ENCODE results near the gene MYO9A. TPM values are rescaled to one million over a fixed set of nuclear protein-coding genes. Genes with fewer than 3 reads are reported as not detected.

The MYO9A gene
- total RNA-seq, 1 donor from 2014 or later: 17.0 TPM

DNA sequence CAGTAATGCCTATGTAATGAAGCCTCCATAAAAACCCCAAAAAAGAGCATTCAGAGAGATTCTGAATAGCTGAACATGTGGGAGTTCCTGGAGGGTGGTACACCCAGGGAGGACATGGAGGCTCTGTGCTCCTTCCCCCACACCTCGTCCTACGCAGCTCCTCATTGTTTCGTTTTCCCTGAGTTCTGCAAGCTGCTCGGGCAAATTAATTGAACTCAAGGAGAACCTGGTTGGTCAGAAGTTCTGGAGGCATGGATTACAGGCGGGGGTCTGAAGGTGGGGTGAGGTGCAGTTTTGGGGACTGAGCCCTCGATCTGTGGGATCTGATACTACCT is 142.2 kb downstream of the MYO9A start:
- TF ChIP-seq, protein P1, sequence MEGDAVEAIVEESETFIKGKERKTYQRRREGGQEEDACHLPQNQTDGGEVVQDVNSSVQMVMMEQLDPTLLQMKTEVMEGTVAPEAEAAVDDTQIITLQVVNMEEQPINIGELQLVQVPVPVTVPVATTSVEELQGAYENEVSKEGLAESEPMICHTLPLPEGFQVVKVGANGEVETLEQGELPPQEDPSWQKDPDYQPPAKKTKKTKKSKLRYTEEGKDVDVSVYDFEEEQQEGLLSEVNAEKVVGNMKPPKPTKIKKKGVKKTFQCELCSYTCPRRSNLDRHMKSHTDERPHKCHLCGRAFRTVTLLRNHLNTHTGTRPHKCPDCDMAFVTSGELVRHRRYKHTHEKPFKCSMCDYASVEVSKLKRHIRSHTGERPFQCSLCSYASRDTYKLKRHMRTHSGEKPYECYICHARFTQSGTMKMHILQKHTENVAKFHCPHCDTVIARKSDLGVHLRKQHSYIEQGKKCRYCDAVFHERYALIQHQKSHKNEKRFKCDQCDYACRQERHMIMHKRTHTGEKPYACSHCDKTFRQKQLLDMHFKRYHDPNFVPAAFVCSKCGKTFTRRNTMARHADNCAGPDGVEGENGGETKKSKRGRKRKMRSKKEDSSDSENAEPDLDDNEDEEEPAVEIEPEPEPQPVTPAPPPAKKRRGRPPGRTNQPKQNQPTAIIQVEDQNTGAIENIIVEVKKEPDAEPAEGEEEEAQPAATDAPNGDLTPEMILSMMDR (IDR thresholded peaks at IDR 0.05; ENCODE audit: insufficient read depth, low read length, poor library complexity, severe bottlenecking): no peak
- Histone ChIP-seq H3K4me3 (ENCODE audit: low read depth, low read length) (no peak overlapping the region), H3K27me3 (ENCODE audit: control insufficient read depth, insufficient read depth, low read length) (no peaks in the 10 kb centered on the region), H3K36me3 (ENCODE audit: control insufficient read depth, insufficient read depth, low read length) (no peaks in the 10 kb centered on the region)
- no peak for DNase-seq (ENCODE audit: low read depth)

DNA sequence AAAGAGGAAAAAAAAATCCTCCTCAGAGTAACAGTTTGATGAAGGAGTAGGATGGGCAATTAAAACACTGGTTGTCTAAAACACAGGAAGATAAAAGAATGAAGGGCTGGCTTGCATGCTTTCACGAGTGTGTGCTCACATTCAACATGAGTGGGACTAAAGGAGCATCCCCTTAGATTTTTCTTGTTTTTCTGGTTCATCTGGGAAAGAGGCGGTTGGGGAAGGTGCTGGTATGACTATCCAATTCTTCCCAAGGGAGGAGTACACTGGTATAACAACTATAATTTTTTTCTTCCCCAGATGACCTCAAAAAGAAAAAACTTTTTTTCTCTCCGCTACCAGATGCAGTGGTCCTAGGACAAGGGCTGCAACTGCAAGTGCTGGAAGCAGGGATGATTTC is 143.7 kb downstream of the MYO9A start:
- no peak for DNase-seq (ENCODE audit: low read depth)
- TF ChIP-seq, protein P1 (IDR thresholded peaks at IDR 0.05; ENCODE audit: insufficient read depth, low read length, poor library complexity, severe bottlenecking): no peak
- Histone ChIP-seq H3K36me3 (ENCODE audit: control insufficient read depth, insufficient read depth, low read length) (no peaks in the 10 kb centered on the region), H3K27me3 (ENCODE audit: control insufficient read depth, insufficient read depth, low read length) (no peaks in the 10 kb centered on the region), H3K4me3 (ENCODE audit: low read depth, low read length) (no peak overlapping the region)

DNA sequence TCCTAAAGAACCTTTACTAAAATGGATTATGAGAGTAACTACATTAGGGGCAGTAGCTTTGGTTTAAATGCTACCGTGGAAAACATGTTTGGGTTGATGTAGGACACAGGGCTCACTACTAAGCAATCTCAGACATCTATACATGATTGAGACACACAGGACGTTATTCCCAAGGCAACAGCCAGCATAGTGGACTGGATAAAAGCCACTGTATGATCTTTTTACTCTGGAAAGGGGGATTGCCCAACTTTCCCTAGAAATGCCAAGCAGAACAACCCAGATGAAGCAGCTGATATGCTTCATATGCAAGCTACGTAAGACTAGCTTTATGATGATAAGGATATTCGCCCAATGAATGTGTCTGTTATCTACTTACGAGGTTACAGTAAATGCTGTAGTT is 144.6 kb downstream of the MYO9A start:
- Histone ChIP-seq H3K4me3 (ENCODE audit: low read depth, low read length) (no peak overlapping the region), H3K36me3 (ENCODE audit: control insufficient read depth, insufficient read depth, low read length) (no peaks in the 10 kb centered on the region), H3K27me3 (ENCODE audit: control insufficient read depth, insufficient read depth, low read length) (no peaks in the 10 kb centered on the region)
- TF ChIP-seq, protein P1 (IDR thresholded peaks at IDR 0.05; ENCODE audit: insufficient read depth, low read length, poor library complexity, severe bottlenecking): no peak
- DNase-seq (ENCODE audit: low read depth): no peak

DNA sequence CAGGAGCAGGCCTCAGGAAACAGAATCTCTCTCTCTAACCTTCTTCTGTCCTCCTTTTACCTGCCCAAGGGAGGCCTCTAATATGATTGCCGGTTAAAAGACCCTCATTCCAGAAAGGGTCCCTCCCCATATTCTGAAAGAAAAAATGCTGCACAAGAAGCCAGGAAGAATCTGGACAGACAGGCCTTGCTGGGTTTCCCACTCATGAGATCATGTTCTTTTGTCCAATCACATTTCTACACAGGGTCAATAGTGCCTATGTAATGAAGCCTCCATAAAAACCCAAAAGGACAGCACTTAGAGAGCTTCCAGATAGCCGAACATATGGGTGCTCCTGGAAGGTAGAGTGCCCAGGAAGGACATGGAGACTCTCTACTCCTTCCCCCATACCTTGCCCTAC is 146.0 kb downstream of the MYO9A start:
- no peak for DNase-seq (ENCODE audit: low read depth)
- H3K4me3 ChIP-seq (ENCODE audit: low read depth, low read length): no peak overlapping the region
- H3K36me3 ChIP-seq (ENCODE audit: control insufficient read depth, insufficient read depth, low read length): no peaks in the 10 kb centered on the region
- TF ChIP-seq, protein P1 (IDR thresholded peaks at IDR 0.05; ENCODE audit: insufficient read depth, low read length, poor library complexity, severe bottlenecking): no peak
- H3K27me3 ChIP-seq (ENCODE audit: control insufficient read depth, insufficient read depth, low read length): no peaks in the 10 kb centered on the region

DNA sequence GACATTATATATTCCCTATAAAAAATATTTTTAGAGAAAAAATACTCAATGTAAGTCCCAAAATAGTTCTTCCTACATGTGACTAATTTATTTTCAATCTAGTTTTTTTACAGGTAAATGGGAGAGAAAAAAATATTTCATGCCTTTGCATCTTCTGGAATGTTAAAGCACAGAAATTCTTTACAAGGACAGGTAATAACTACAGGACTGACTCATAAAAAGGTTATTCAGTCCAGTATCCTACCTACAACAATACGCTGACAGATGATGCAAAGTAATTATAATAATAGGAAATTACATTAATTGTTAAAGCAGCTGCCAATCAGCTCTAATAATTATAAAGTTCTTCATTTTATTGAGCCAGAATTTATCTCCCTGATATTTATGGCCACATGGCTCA is 147.5 kb downstream of the MYO9A start:
- Histone ChIP-seq H3K27me3 (ENCODE audit: control insufficient read depth, insufficient read depth, low read length) (no peaks in the 10 kb centered on the region), H3K4me3 (ENCODE audit: low read depth, low read length) (no peak overlapping the region), H3K36me3 (ENCODE audit: control insufficient read depth, insufficient read depth, low read length) (no peaks in the 10 kb centered on the region)
- TF ChIP-seq, protein P1 (IDR thresholded peaks at IDR 0.05; ENCODE audit: insufficient read depth, low read length, poor library complexity, severe bottlenecking): no peak
- no peak for DNase-seq (ENCODE audit: low read depth)

DNA sequence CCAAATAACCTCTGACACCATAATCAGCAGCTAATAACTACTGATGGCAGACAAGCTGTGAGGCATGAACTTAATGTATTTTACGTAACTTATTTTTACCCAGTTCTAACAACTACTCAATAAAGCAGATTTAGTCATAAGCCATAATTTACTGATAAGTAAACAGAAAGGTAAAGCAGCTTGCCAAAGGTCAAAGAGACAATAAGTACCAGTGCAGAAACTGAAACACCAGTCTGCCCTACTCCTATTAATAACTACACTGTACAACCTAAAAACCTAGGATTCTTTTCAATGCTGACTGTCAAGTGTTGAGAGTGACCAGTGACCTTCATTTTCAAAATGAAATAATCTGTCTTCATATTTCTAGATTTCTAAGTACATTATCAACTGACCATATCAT is 155.4 kb downstream of the MYO9A start:
- no peak for DNase-seq (ENCODE audit: low read depth)
- Histone ChIP-seq H3K4me3 (ENCODE audit: low read depth, low read length) (no peak overlapping the region), H3K36me3 (ENCODE audit: control insufficient read depth, insufficient read depth, low read length) (no peaks in the 10 kb centered on the region), H3K27me3 (ENCODE audit: control insufficient read depth, insufficient read depth, low read length) (no peaks in the 10 kb centered on the region)
- TF ChIP-seq, protein P1 (IDR thresholded peaks at IDR 0.05; ENCODE audit: insufficient read depth, low read length, poor library complexity, severe bottlenecking): no peak

Measured in kidney epithelial cell (primary cell).